GM21723 (cell line): Measurements from ENCODE around the gene KDM2A.

Experiments used
- ATAC-seq: cut with Tn5 transposase; IDR thresholded peaks from one replicate; pipeline ENCODE4 v1.9.1; 2021; ENCODE audit warnings: mild to moderate bottlenecking, moderate library complexity; ENCODE audit not compliant: unreplicated experiment

The KDM2A gene

GRCh38 chr11:67282876-67283371, 163.9 kb downstream of the KDM2A start:
- no peak for ATAC-seq

- ATAC-seq = no peak
Observed at GRCh38 chr11:67283481-67283963, 164.5 kb downstream of the KDM2A start.

GRCh38 chr11:67284811-67285540, 165.9 kb downstream of the KDM2A start:
- no peak for ATAC-seq

- ATAC-seq = no peak
Observed at GRCh38 chr11:67285541-67286498, 166.8 kb downstream of the KDM2A start.

GRCh38 chr11:67286621-67287333, 167.7 kb downstream of the KDM2A start:
- no peak for ATAC-seq

GRCh38 chr11:67287355-67288197, 168.5 kb downstream of the KDM2A start:
- ATAC-seq = no peak

- ATAC-seq = no peak
Observed at GRCh38 chr11:67288198-67288451, 169.1 kb downstream of the KDM2A start.

- ATAC-seq = peak; percentile 60
Observed at GRCh38 chr11:67288452-67289225, 169.6 kb downstream of the KDM2A start.

- peak; percentile 52 for ATAC-seq
Observed at GRCh38 chr11:67289226-67289650, 170.2 kb downstream of the KDM2A start, which contains the start of gene ANKRD13D. Gene ANKRD13D, plus strand, starts transcription at chr11:67289303. Its CDS starts 158 bp downstream, at chr11:67289461.

- no peak for ATAC-seq
Observed at GRCh38 chr11:67289651-67290479, 170.8 kb downstream of the KDM2A start.

GRCh38 chr11:67290801-67291200, 171.7 kb downstream of the KDM2A start:
- no peak for ATAC-seq

GRCh38 chr11:67291481-67292381, 172.7 kb downstream of the KDM2A start:
- ATAC-seq = no peak

GRCh38 chr11:67292671-67293070, 173.6 kb downstream of the KDM2A start:
- no peak for ATAC-seq

- ATAC-seq = no peak
Observed at GRCh38 chr11:67293090-67293489, 174.0 kb downstream of the KDM2A start.

- no peak for ATAC-seq
Observed at GRCh38 chr11:67295846-67296245, 176.8 kb downstream of the KDM2A start.

- ATAC-seq = no peak
Observed at GRCh38 chr11:67298786-67299185, 179.7 kb downstream of the KDM2A start.

- ATAC-seq = no peak
Observed at GRCh38 chr11:67299471-67300191, 180.6 kb downstream of the KDM2A start.
